Stimulated activated CD4-positive, alpha-beta T cell treated with anti-CD3 and anti-CD28 coated beads, Interleukin-1b, Interleukin-23, amount 100 ng/mL, for 1 hour (primary cell): ENCODE data around the gene CST4.
"Not testable (repeated sequence)": the region's sequence is repeated elsewhere in the genome, so short reads cannot be mapped to it uniquely, and the experiment has no call there.

Experiments used
- DNase-seq, 2 donors: peaks; one replicate each; pipeline ENCODE4 v3.0.0-alpha.2; 2020; ENCODE audit warnings: low read depth in 2 of 2

CST4 gene

GRCh38 chr20:23688684-23689398 is at the start of gene CST4:
TSS of gene CST4 (minus strand) at chr20:23689038. CDS start at chr20:23688969, 69 bp downstream.
- not testable (repeated sequence) for DNase-seq

- not testable (repeated sequence) for DNase-seq
Measured at GRCh38 chr20:23735391-23735790, 46.6 kb upstream of the CST4 start.

GRCh38 chr20:23734949-23735348 is 46.1 kb upstream of the CST4 start:
- not testable (repeated sequence) for DNase-seq

GRCh38 chr20:23734440-23734839 is 45.6 kb upstream of the CST4 start:
- DNase-seq = not testable (repeated sequence)

GRCh38 chr20:23727016-23727415 is 38.2 kb upstream of the CST4 start:
- no peak for DNase-seq

- no peak for DNase-seq
Measured at GRCh38 chr20:23725102-23725501, 36.3 kb upstream of the CST4 start.

- not testable (repeated sequence) for DNase-seq
Measured at GRCh38 chr20:23723659-23724307, 34.9 kb upstream of the CST4 start.

GRCh38 chr20:23722851-23723250 is 34.0 kb upstream of the CST4 start:
- not testable (repeated sequence) for DNase-seq

- no peak for DNase-seq
Measured at GRCh38 chr20:23721962-23722361, 33.1 kb upstream of the CST4 start.

GRCh38 chr20:23719351-23719750 is 30.5 kb upstream of the CST4 start:
- not testable (repeated sequence) for DNase-seq

- DNase-seq = not testable (repeated sequence)
Measured at GRCh38 chr20:23711778-23712177, 22.9 kb upstream of the CST4 start.

GRCh38 chr20:23710771-23711170 is 21.9 kb upstream of the CST4 start:
- DNase-seq = no peak

- no peak for DNase-seq
Measured at GRCh38 chr20:23705895-23706294, 17.1 kb upstream of the CST4 start.

GRCh38 chr20:23702021-23702420 is 13.2 kb upstream of the CST4 start:
- no peak for DNase-seq

GRCh38 chr20:23700931-23701330 is 12.1 kb upstream of the CST4 start:
- no peak for DNase-seq

GRCh38 chr20:23697947-23698346 is 9.1 kb upstream of the CST4 start:
- DNase-seq = no peak

GRCh38 chr20:23695068-23695395 is 6.2 kb upstream of the CST4 start:
- DNase-seq = not testable (repeated sequence)

GRCh38 chr20:23694178-23695067 is 5.6 kb upstream of the CST4 start:
- not testable (repeated sequence) for DNase-seq

- not testable (repeated sequence) for DNase-seq
Measured at GRCh38 chr20:23692725-23693619, 4.1 kb upstream of the CST4 start.

GRCh38 chr20:23691675-23692074 is 2.8 kb upstream of the CST4 start:
- no peak for DNase-seq

- no peak for DNase-seq
Measured at GRCh38 chr20:23690581-23690980, 1.7 kb upstream of the CST4 start.

GRCh38 chr20:23689399-23689690 is 507 bp upstream of the CST4 start:
- no peak for DNase-seq
